ENCODE measurements around the gene TCF19.

- no peak for TF ChIP-seq REST (IDR thresholded peaks at IDR 0.05; ENCODE audit: low read depth, low read length)
- no peak for TF ChIP-seq GABPA (IDR thresholded peaks at IDR 0.05; ENCODE audit: low read depth)
- TF ChIP-seq RELA (IDR thresholded peaks at IDR 0.05; ENCODE audit: borderline replicate concordance, partially characterized antibody) = no peak
- no peak for TF ChIP-seq RBBP5 (conservative IDR thresholded peaks at IDR 0.05)
- no peak for TF ChIP-seq MXI1 (IDR thresholded peaks at IDR 0.05; ENCODE audit: low read depth, low read length)
- TF ChIP-seq CEBPB (IDR thresholded peaks at IDR 0.05; ENCODE audit: borderline replicate concordance in 1 of 2, low read depth in 2 of 2, low read length in 2 of 2) = no peak
- TF ChIP-seq CTCF (IDR thresholded peaks at IDR 0.05 in 2 of 3, conservative IDR thresholded peaks at IDR 0.05 in 1 of 3; ENCODE audit: control insufficient read depth in 2 of 3, extremely low read depth in 1 of 3, insufficient read depth in 1 of 3, low read depth in 3 of 3, low read length in 3 of 3) = no peak
- no peak for TF ChIP-seq TAF1 (IDR thresholded peaks at IDR 0.05; ENCODE audit: borderline replicate concordance, low read depth, low read length)
- no peak for TF ChIP-seq KAT2A (conservative IDR thresholded peaks at IDR 0.05; ENCODE audit: control insufficient read depth, low read depth, low read length)
- TF ChIP-seq SREBF2 (IDR thresholded peaks at IDR 0.05; ENCODE audit: low read length) = no peak
- no peak for TF ChIP-seq CREB1 (IDR thresholded peaks at IDR 0.05; ENCODE audit: low read depth)
Measured at GRCh38 chr6:31118178-31118577, 40.2 kb upstream of the TCF19 start.

Measured in GM12878 (cell line).